K562 (cell line): ENCODE measurements around the gene MEGF11. TPM values are rescaled to one million over a fixed set of nuclear protein-coding genes. Genes with fewer than 3 reads are reported as not detected.

Experiments
- ATAC-seq: fragments of 200-7000 bp; cut with Tn5 transposase; 3 replicates; pipeline ENCODE4 v1.9.1; 2020; ENCODE audit warnings: moderate library complexity
- BruUV-seq: library from RNA; stranded (reverse); fragments of 400-500 nt; replicated peaks from 2 replicates; lab custom pipeline; 2021; lab: Mats Ljungman, UMichigan
- CTCF ChIA-PET: fragments of 300-600 bp; formaldehyde crosslinking; extraction: SDS; loops from one replicate; lab custom pipeline; 2021; ENCODE audit warnings: low intra/inter-chr PET ratio; lab: Yijun Ruan, JAX
- POLR2A ChIA-PET: fragments of 300-600, 350-650 bp; sonication (Branson Sonifier 250); formaldehyde crosslinking; extraction: SDS; loops from one replicate; lab custom pipeline; 2021; ENCODE audit warnings: antibody characterized with exemption, inconsistent platforms; lab: Yijun Ruan, JAX
- DNase-seq, 4 experiments: peaks; one replicate each; pipeline versions ENCODE4 v3.0.0 to v3.0.0-alpha.2; 2011 to 2018; ENCODE audit warnings: low spot score in 3 of 4, mixed read lengths in 3 of 4; ENCODE audit errors: extremely low read depth in 1 of 4
- FAIRE-seq: peaks from 2 replicates; lab custom pipeline; 2011; peaks lifted over from hg19 to GRCh38; lab: Jason Lieb, UNC
- H2AFZ ChIP-seq: 2 replicates; pipeline ENCODE4 v1.6.0; 2011; ENCODE audit warnings: low read depth, low read length, control low read depth, inconsistent platforms
- H3K27ac ChIP-seq: fragments of 200-600 bp; 3 replicates; pipeline ENCODE4 v1.8.0; 2011; ENCODE audit warnings: low read depth, mild to moderate bottlenecking, control low read depth, inconsistent platforms, low read length, moderate library complexity, mixed read lengths; ENCODE audit errors: extremely low read depth
- H3K27me3 ChIP-seq, 2 experiments: fragments of 300-600 bp in 1 of 2; 2 replicates in 1 of 2; 3 replicates in 1 of 2; pipeline versions ENCODE4 v1.6.0 to v1.8.0; 2011; ENCODE audit warnings: inconsistent platforms in 2 of 2, low read length in 2 of 2, mild to moderate bottlenecking in 1 of 2, mixed read lengths in 1 of 2, moderate library complexity in 1 of 2; ENCODE audit not compliant: control insufficient read depth in 2 of 2, insufficient read depth in 2 of 2
- H3K36me3 ChIP-seq: fragments of 300-600 bp; 3 replicates; pipeline ENCODE4 v1.8.0; 2011; ENCODE audit warnings: mild to moderate bottlenecking, low read length, inconsistent platforms; ENCODE audit not compliant: control insufficient read depth, insufficient read depth
- H3K4me1 ChIP-seq, 2 experiments: fragments of 200-600 bp in 1 of 2; replicated peaks in 1 of 2; 2 replicates in 1 of 2; 3 replicates in 1 of 2; pipeline versions ENCODE4 v1.5.1 to v1.8.0; 2011; ENCODE audit warnings: inconsistent platforms in 2 of 2, low read length in 2 of 2, mild to moderate bottlenecking in 1 of 2, mixed read lengths in 1 of 2, moderate library complexity in 1 of 2; ENCODE audit not compliant: control insufficient read depth in 2 of 2, insufficient read depth in 2 of 2
- H3K4me2 ChIP-seq: 2 replicates; pipeline ENCODE4 v1.6.1; 2011; ENCODE audit warnings: low read length, control low read depth, inconsistent platforms, mixed read lengths; ENCODE audit not compliant: insufficient read depth
- H3K4me3 ChIP-seq: fragments of 200-600 bp; sonication (generic), shearing (Covaris generic); 2 replicates; pipeline ENCODE4 v1.5.1; 2016; ENCODE audit warnings: control low read depth, inconsistent platforms
- H3K79me2 ChIP-seq: fragments of 200-600 bp; 3 replicates; pipeline ENCODE4 v1.8.0; 2011; ENCODE audit warnings: low read length, inconsistent platforms; ENCODE audit not compliant: control insufficient read depth, insufficient read depth
- H3K9ac ChIP-seq, 2 experiments: 2 replicates each; pipeline versions ENCODE4 v1.6.0 to v1.6.1; 2011; ENCODE audit warnings: low read depth in 2 of 2, low read length in 2 of 2, control low read depth in 1 of 2, inconsistent platforms in 1 of 2, mild to moderate bottlenecking in 1 of 2, mixed read lengths in 1 of 2; ENCODE audit not compliant: insufficient read depth in 1 of 2
- H3K9me1 ChIP-seq: one replicate; pipeline ENCODE4 v1.6.0; 2011; ENCODE audit warnings: inconsistent platforms, mild to moderate bottlenecking, low read length, moderate library complexity; ENCODE audit not compliant: control insufficient read depth, insufficient read depth
- H3K9me3 ChIP-seq: replicated peaks from 2 replicates; pipeline ENCODE4 v1.5.1; 2011; ENCODE audit warnings: low read depth, low read length, inconsistent platforms; ENCODE audit not compliant: control insufficient read depth, insufficient read depth
- H4K20me1 ChIP-seq: replicated peaks from 2 replicates; pipeline ENCODE4 v1.6.1; 2011; ENCODE audit warnings: low read length, inconsistent platforms, mixed read lengths; ENCODE audit not compliant: control insufficient read depth, insufficient read depth
- ATF1 ChIP-seq, 2 experiments: fragments of 450-650 bp in 1 of 2; IDR thresholded peaks; 2 replicates each; pipeline ENCODE4 v1.6.1; 2016; ENCODE audit warnings: missing compliant biosample characterization in 1 of 2, missing genetic modification characterization in 1 of 2
- CBX5 ChIP-seq: IDR thresholded peaks from 2 replicates; pipeline ENCODE4 v1.6.1; 2014; ENCODE audit warnings: low read depth, borderline replicate concordance
- JUND ChIP-seq, 2 experiments: IDR thresholded peaks; 2 replicates in 1 of 2; 3 replicates in 1 of 2; pipeline ENCODE4 v1.6.1; 2011; ENCODE audit warnings: borderline replicate concordance in 2 of 2, low read depth in 2 of 2, low read length in 2 of 2, improper control_type of control experiment in 1 of 2, missing biosample characterization in 1 of 2, missing genetic modification characterization in 1 of 2, missing genetic modification reagents in 1 of 2
- NR0B1 ChIP-seq: fragments of 450-650 bp; IDR thresholded peaks from one replicate; pipeline ENCODE4 v1.6.1; 2018; ENCODE audit warnings: mild to moderate bottlenecking, moderate library complexity; ENCODE audit not compliant: partially characterized antibody
- NR2F6 ChIP-seq: fragments of 450-650 bp; formaldehyde crosslinking; IDR thresholded peaks from 2 replicates; pipeline ENCODE4 v1.4.0; 2020; ENCODE audit warnings: mild to moderate bottlenecking
- RAD51 ChIP-seq: fragments of 450-650 bp; IDR thresholded peaks from 2 replicates; pipeline ENCODE4 v1.7.1; 2016; ENCODE audit warnings: low read depth, mild to moderate bottlenecking, borderline replicate concordance
- STAG1 ChIP-seq: sonication (generic); formaldehyde crosslinking; IDR thresholded peaks from 2 replicates; pipeline ENCODE4 v1.5.0; 2020; ENCODE audit warnings: missing genetic modification reagents, borderline replicate concordance
- ZBTB7A ChIP-seq: IDR thresholded peaks from 2 replicates; pipeline ENCODE4 v1.6.1; 2011; ENCODE audit warnings: low read depth, mild to moderate bottlenecking, low read length, moderate library complexity, borderline replicate concordance; ENCODE audit not compliant: control insufficient read depth
- WGBS: fragments of 100-300 bp; shearing (Covaris generic); methylation state at CpG from one replicate; pipeline ENCODE4 v1.1.6; 2016; ENCODE audit warnings: low coverage, mixed read lengths; ENCODE audit not compliant: insufficient coverage; ENCODE audit errors: missing lambda C conversion rate; 5-methylcytosine and 5-hydroxymethylcytosine counted together
- in situ Hi-C: fragments of 300-500 bp; cut with MboI; formaldehyde crosslinking; loops from 4 replicates; pipeline ENCODE4 v1.15.0; 2018; ENCODE audit warnings: inconsistent platforms, mixed read lengths
- intact Hi-C: fragments of 100-400 bp; cut with micrococcal nuclease; formaldehyde crosslinking; loops from 2 replicates; pipeline ENCODE4 v1.14.2; 2022
- polyA plus RNA-seq, 8 experiments: library from polyadenylated mRNA; depleted of rRNA in 4 of 8; stranded (reverse) in 5 of 8; unstranded in 3 of 8; fragments of >200 nt; fragmentation: Nextera tagmentation in 2 of 8; fragmentation: Illumina TruSeq in 1 of 8; extraction: Ambion mirVana in 2 of 8; extraction: Trizol in 1 of 8; gene quantifications; 2 replicates each; pipeline versions ENCODE4 v1.2.1 to v1.2.3, GENCODE V29; 2011 to 2014; ENCODE audit warnings: inconsistent platforms in 1 of 8, missing spikeins in 1 of 8
- total RNA-seq, 7 experiments: library from RNA; depleted of rRNA in 6 of 7; stranded (reverse); fragments of >200 nt in 6 of 7; fragmentation: Illumina TruSeq in 2 of 7; extraction: Trizol in 2 of 7; gene quantifications; 2 replicates each; pipeline versions ENCODE4 v1.2.1 to v1.2.3, GENCODE V29; 2011 to 2021; ENCODE audit warnings: low replicate concordance in 1 of 7
- TF ChIP-seq, protein P1 (sequence below): fragments of 200-600 bp; sonication (generic); IDR thresholded peaks from one replicate; pipeline ENCODE4 v1.6.1; 2012; ENCODE audit warnings: mild to moderate bottlenecking, low read depth, low read length, inconsistent platforms

The MEGF11 gene
- total and polyA plus RNA-seq, 9 of the 15 experiments (the other 6 are each of a cell fraction or from before 2014, with no cell fraction given): 0.06 to 0.23 (median 0.20) TPM; not detected in 6

DNA sequence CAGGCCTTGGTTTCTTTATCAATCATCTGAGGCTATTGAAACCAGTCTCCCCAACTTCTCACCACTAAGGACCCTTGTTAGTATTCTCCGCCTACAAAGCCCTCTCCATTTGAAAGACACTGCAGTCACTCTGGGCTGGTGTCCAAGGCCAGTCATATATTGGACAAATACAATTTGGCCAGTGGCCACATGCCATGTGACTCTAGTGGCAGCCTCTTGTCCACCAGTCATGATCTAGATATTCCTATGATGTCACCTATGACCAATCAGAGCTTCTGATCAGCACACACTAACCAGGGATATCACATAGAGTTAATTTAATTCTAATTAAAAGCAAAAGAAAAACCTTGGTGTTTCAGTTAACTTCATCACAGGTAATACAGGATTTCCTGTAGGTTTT, 316.1 kb downstream of the MEGF11 start:
- no peak for FAIRE-seq
- Histone ChIP-seq H3K4me2 (no peak overlapping the region), H3K27ac (no peak overlapping the region), H3K79me2 (no peaks in the 10 kb centered on the region), H3K27me3 (peaks cover 11 to 25% of the 10 kb centered on the region in 2 experiments), H3K4me1 (peaks cover 0 to 4% of the 10 kb centered on the region in 2 experiments; a peak in 3 of 5 replicates), H3K9me1 (no peaks in the 10 kb centered on the region), H4K20me1 (no peaks in the 10 kb centered on the region; the same call in 1 of the 2 replicates), H3K9ac (no peak overlapping the region), H3K4me3 (no peak overlapping the region), H3K36me3 (no peaks in the 10 kb centered on the region), H2AFZ (no peak overlapping the region), H3K9me3 (no peaks in the 10 kb centered on the region)
- ATAC-seq: peak; percentile 33; the same call in 1 of the 3 replicates
- no TSS peak for BruUV-seq
- in situ Hi-C loops (no loop called here), intact Hi-C loops (no loop called here)
- DNase-seq: peak in 3 of 4 experiments; percentile 13 to 48 (median 43)
- ChIA-PET POLR2A (interaction anchor here (0.6 kb wide), 1 partner anchor 16 kb away, joined by 4 read pairs; no protein-coding TSS in a partner anchor), CTCF (no interaction called here)
- WGBS: 22% methylated on average over 1 of the region's 1 CpG
- TF ChIP-seq NR2F6 (no peak), STAG1 (CRISPR knock-in tag) (no peak), JUND (IDR thresholded peaks at IDR 0.05; ENCODE audit: borderline replicate concordance, low read depth, low read length) (peak; percentile 16; the same call in 1 of the 2 replicates), JUND (tag; IDR thresholded peaks at IDR 0.05; ENCODE audit: borderline replicate concordance, low read depth, low read length) (no peak), RAD51 (peak; percentile 57), CBX5 (no peak), NR0B1 (no peak), ATF1 (CRISPR knock-in tag; IDR thresholded peaks at IDR 0.05) (no peak), ATF1 (tag; IDR thresholded peaks at IDR 0.05) (peak; percentile 48; the same call in 1 of the 2 replicates), ZBTB7A (no peak)
- TF ChIP-seq, protein P1, sequence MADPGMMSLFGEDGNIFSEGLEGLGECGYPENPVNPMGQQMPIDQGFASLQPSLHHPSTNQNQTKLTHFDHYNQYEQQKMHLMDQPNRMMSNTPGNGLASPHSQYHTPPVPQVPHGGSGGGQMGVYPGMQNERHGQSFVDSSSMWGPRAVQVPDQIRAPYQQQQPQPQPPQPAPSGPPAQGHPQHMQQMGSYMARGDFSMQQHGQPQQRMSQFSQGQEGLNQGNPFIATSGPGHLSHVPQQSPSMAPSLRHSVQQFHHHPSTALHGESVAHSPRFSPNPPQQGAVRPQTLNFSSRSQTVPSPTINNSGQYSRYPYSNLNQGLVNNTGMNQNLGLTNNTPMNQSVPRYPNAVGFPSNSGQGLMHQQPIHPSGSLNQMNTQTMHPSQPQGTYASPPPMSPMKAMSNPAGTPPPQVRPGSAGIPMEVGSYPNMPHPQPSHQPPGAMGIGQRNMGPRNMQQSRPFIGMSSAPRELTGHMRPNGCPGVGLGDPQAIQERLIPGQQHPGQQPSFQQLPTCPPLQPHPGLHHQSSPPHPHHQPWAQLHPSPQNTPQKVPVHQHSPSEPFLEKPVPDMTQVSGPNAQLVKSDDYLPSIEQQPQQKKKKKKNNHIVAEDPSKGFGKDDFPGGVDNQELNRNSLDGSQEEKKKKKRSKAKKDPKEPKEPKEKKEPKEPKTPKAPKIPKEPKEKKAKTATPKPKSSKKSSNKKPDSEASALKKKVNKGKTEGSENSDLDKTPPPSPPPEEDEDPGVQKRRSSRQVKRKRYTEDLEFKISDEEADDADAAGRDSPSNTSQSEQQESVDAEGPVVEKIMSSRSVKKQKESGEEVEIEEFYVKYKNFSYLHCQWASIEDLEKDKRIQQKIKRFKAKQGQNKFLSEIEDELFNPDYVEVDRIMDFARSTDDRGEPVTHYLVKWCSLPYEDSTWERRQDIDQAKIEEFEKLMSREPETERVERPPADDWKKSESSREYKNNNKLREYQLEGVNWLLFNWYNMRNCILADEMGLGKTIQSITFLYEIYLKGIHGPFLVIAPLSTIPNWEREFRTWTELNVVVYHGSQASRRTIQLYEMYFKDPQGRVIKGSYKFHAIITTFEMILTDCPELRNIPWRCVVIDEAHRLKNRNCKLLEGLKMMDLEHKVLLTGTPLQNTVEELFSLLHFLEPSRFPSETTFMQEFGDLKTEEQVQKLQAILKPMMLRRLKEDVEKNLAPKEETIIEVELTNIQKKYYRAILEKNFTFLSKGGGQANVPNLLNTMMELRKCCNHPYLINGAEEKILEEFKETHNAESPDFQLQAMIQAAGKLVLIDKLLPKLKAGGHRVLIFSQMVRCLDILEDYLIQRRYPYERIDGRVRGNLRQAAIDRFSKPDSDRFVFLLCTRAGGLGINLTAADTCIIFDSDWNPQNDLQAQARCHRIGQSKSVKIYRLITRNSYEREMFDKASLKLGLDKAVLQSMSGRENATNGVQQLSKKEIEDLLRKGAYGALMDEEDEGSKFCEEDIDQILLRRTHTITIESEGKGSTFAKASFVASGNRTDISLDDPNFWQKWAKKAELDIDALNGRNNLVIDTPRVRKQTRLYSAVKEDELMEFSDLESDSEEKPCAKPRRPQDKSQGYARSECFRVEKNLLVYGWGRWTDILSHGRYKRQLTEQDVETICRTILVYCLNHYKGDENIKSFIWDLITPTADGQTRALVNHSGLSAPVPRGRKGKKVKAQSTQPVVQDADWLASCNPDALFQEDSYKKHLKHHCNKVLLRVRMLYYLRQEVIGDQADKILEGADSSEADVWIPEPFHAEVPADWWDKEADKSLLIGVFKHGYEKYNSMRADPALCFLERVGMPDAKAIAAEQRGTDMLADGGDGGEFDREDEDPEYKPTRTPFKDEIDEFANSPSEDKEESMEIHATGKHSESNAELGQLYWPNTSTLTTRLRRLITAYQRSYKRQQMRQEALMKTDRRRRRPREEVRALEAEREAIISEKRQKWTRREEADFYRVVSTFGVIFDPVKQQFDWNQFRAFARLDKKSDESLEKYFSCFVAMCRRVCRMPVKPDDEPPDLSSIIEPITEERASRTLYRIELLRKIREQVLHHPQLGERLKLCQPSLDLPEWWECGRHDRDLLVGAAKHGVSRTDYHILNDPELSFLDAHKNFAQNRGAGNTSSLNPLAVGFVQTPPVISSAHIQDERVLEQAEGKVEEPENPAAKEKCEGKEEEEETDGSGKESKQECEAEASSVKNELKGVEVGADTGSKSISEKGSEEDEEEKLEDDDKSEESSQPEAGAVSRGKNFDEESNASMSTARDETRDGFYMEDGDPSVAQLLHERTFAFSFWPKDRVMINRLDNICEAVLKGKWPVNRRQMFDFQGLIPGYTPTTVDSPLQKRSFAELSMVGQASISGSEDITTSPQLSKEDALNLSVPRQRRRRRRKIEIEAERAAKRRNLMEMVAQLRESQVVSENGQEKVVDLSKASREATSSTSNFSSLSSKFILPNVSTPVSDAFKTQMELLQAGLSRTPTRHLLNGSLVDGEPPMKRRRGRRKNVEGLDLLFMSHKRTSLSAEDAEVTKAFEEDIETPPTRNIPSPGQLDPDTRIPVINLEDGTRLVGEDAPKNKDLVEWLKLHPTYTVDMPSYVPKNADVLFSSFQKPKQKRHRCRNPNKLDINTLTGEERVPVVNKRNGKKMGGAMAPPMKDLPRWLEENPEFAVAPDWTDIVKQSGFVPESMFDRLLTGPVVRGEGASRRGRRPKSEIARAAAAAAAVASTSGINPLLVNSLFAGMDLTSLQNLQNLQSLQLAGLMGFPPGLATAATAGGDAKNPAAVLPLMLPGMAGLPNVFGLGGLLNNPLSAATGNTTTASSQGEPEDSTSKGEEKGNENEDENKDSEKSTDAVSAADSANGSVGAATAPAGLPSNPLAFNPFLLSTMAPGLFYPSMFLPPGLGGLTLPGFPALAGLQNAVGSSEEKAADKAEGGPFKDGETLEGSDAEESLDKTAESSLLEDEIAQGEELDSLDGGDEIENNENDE: no peak
